A549 (cell line): Measurements from ENCODE around the gene KATNAL1.

ENCODE experiments used
- BCL3 ChIP-seq: fragments of >200 bp; sonication (Bioruptor Twin); formaldehyde crosslinking; IDR thresholded peaks from 3 replicates; pipeline ENCODE4 v1.6.1; 2016
- CHD2 ChIP-seq: fragments of 150-350 bp; IDR thresholded peaks from 2 replicates; pipeline ENCODE4 v1.6.1; 2014; ENCODE audit warnings: low read length; ENCODE audit not compliant: partially characterized antibody
- EP300 ChIP-seq, 2 experiments: fragments of >200 bp; sonication (Bioruptor Twin); formaldehyde crosslinking; IDR thresholded peaks; 2 replicates in 1 of 2; 3 replicates in 1 of 2; pipeline ENCODE4 v1.6.1; 2016 to 2017
- FOSL2 ChIP-seq, 2 experiments: fragments of 450-650 bp in 1 of 2; fragments of >200 bp in 1 of 2; sonication (Bioruptor Twin) in 1 of 2; formaldehyde crosslinking; IDR thresholded peaks; 2 replicates each; pipeline versions ENCODE4 v1.5.0 to v1.6.1; 2016 to 2020; ENCODE audit warnings: mild to moderate bottlenecking in 1 of 2, moderate library complexity in 1 of 2
- GATA3 ChIP-seq: IDR thresholded peaks from 2 replicates; pipeline ENCODE4 v1.6.1; 2012; ENCODE audit warnings: borderline replicate concordance
- HDAC2 ChIP-seq: fragments of 200-600 bp; sonication (generic); IDR thresholded peaks from 2 replicates; pipeline ENCODE4 v1.6.1; 2016
- MAFK ChIP-seq: fragments of 450-650 bp; IDR thresholded peaks from 2 replicates; pipeline ENCODE4 v1.6.1; 2014; ENCODE audit not compliant: partially characterized antibody
- POLR2A ChIP-seq: IDR thresholded peaks from 2 replicates; pipeline ENCODE4 v1.6.1; 2012; ENCODE audit warnings: mild to moderate bottlenecking, low read length
- POLR2AphosphoS2 ChIP-seq: conservative IDR thresholded peaks from 2 replicates; pipeline ENCODE4 v1.6.1; 2012; ENCODE audit warnings: low read length, improper control_type of control experiment, inconsistent platforms
- USF2 ChIP-seq: fragments of 450-650 bp; IDR thresholded peaks from 2 replicates; pipeline ENCODE4 v1.6.1; 2014; ENCODE audit warnings: antibody characterized with exemption
- TF ChIP-seq, protein P1 (sequence below): fragments of >200 bp; sonication (Bioruptor Twin); formaldehyde crosslinking; IDR thresholded peaks from 3 replicates; pipeline ENCODE4 v1.5.1; 2016
- TF ChIP-seq, protein P2 (sequence below): fragments of 200-600 bp; sonication (generic); IDR thresholded peaks from 2 replicates; pipeline ENCODE4 v1.6.1; 2016; ENCODE audit warnings: antibody characterized with exemption, mild to moderate bottlenecking, moderate library complexity
- TF ChIP-seq, protein P3 (sequence below): IDR thresholded peaks from 2 replicates; pipeline ENCODE4 v1.6.1; 2012

DNA sequence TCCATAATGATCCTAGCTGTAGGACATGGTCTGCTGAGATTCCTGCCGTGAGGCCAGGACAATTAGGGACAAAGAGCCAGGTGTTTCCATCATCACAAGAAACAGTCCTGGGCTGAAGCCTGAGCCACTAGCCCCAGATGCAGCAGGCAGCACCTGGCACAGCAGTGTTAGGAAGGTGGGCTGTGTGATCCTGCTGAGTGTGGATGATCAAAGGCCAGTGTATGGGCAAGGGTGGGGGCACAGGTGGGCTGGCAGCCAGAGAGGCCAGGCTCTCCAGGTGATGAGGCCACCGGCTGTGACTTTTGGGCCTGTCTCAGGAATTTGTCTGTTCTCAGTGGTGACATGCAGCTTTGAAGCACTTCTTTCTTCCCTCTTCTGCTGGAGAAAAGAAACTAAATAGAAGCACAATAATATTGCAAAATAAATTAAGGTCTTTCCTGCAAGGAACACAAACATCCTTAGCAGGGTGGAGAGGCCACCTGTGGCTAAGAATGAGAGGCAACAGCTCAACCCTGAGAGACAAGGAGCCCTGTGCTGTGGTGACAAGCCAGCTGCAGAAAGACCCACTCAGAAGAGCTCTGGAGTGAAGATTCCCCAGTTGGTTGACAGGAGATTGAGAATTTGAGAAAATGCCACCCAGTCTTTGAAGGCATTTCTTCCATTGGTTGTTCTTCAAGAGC is 127.6 kb downstream of the KATNAL1 start:
- TF ChIP-seq, protein P1, sequence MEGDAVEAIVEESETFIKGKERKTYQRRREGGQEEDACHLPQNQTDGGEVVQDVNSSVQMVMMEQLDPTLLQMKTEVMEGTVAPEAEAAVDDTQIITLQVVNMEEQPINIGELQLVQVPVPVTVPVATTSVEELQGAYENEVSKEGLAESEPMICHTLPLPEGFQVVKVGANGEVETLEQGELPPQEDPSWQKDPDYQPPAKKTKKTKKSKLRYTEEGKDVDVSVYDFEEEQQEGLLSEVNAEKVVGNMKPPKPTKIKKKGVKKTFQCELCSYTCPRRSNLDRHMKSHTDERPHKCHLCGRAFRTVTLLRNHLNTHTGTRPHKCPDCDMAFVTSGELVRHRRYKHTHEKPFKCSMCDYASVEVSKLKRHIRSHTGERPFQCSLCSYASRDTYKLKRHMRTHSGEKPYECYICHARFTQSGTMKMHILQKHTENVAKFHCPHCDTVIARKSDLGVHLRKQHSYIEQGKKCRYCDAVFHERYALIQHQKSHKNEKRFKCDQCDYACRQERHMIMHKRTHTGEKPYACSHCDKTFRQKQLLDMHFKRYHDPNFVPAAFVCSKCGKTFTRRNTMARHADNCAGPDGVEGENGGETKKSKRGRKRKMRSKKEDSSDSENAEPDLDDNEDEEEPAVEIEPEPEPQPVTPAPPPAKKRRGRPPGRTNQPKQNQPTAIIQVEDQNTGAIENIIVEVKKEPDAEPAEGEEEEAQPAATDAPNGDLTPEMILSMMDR: no peak
- TF ChIP-seq HDAC2 (no peak), FOSL2 (IDR thresholded peaks at IDR 0.05) (no peak), FOSL2 (CRISPR knock-in tag; IDR thresholded peaks at IDR 0.05) (no peak), BCL3 (no peak), CHD2 (no peak), POLR2A (no peak), POLR2AphosphoS2 (no peak), USF2 (no peak), EP300 (IDR thresholded peaks at IDR 0.05) (no peak), MAFK (no peak), GATA3 (no peak)
- TF ChIP-seq, protein P2, sequence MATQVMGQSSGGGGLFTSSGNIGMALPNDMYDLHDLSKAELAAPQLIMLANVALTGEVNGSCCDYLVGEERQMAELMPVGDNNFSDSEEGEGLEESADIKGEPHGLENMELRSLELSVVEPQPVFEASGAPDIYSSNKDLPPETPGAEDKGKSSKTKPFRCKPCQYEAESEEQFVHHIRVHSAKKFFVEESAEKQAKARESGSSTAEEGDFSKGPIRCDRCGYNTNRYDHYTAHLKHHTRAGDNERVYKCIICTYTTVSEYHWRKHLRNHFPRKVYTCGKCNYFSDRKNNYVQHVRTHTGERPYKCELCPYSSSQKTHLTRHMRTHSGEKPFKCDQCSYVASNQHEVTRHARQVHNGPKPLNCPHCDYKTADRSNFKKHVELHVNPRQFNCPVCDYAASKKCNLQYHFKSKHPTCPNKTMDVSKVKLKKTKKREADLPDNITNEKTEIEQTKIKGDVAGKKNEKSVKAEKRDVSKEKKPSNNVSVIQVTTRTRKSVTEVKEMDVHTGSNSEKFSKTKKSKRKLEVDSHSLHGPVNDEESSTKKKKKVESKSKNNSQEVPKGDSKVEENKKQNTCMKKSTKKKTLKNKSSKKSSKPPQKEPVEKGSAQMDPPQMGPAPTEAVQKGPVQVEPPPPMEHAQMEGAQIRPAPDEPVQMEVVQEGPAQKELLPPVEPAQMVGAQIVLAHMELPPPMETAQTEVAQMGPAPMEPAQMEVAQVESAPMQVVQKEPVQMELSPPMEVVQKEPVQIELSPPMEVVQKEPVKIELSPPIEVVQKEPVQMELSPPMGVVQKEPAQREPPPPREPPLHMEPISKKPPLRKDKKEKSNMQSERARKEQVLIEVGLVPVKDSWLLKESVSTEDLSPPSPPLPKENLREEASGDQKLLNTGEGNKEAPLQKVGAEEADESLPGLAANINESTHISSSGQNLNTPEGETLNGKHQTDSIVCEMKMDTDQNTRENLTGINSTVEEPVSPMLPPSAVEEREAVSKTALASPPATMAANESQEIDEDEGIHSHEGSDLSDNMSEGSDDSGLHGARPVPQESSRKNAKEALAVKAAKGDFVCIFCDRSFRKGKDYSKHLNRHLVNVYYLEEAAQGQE: no peak
- TF ChIP-seq, protein P3, sequence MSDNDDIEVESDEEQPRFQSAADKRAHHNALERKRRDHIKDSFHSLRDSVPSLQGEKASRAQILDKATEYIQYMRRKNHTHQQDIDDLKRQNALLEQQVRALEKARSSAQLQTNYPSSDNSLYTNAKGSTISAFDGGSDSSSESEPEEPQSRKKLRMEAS: no peak
